Measurements from ENCODE around the gene OR10H5.

The OR10H5 gene, protein sequence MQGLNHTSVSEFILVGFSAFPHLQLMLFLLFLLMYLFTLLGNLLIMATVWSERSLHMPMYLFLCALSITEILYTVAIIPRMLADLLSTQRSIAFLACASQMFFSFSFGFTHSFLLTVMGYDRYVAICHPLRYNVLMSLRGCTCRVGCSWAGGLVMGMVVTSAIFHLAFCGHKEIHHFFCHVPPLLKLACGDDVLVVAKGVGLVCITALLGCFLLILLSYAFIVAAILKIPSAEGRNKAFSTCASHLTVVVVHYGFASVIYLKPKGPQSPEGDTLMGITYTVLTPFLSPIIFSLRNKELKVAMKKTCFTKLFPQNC

DNA sequence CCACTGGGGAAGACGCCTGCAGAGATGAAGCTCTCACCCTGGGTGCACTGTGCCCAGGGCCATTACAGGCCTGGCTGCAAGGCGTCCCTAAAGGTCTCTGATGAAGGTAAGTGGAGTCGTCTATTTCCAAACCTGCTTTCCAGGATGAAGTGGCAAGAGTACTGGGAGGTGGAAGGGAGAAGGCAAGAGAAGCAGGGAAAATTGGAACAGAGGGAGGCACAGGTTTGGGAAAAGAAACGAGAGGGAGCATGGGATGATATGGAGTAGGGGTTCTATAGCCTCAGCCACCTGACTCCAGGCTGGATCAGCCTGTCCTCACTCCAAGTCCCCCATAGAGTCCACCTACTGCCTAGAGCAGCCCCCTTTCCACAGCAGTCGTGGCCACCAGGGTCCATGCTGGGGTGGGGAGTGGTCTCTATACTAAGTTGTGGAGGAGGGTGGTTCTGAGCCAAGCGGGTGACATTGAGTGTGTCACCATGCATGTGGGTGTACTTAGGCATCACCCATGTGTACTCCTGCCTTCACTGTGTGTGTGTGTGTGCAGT is at the start of gene OR10H5:
Gene OR10H5, plus strand, starts transcription at position 51 of the 545 bp plus-strand sequence. CDS start 6,388 bp downstream, outside the sequence.
- no peak for TF ChIP-seq CTCF (IDR thresholded peaks at IDR 0.05; ENCODE audit: extremely low read depth, insufficient read depth, missing control alignments)
- in situ Hi-C loops (cut with MboI; ENCODE audit: low pct_unique_long_range_greater_than_20kb, low sequenced_read_pairs, unreplicated experiment) = no loop called here
- DNase-seq (ENCODE audit: low spot score) = no peak

DNA sequence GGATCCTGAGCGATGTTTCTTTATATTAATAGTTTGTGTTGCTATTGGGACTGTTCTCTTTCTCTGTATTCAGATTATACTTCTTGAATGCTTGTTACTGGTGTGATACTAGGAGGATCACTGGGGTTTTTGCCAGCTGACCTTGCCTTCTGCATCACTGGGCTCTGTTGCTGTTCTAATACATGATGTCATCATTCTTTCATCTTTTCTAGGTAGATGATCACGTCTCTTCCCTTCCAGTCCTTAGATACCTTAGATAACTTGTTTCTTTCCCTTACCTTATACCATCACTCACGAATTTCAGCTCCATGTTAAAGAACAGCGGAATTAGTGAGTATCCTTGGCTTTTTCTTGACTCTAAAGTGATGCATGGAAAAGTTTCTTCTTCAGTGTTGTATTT is 49.7 kb upstream of the OR10H5 start, which contains the start of gene OR10H3:
Gene OR10H3, plus strand, starts transcription at position 264 of the 400 bp plus-strand sequence. CDS start 3,408 bp downstream, outside the sequence.
- DNase-seq (ENCODE audit: low spot score) = no peak
- in situ Hi-C loops (cut with MboI; ENCODE audit: low pct_unique_long_range_greater_than_20kb, low sequenced_read_pairs, unreplicated experiment) = no loop called here
- no peak for TF ChIP-seq CTCF (IDR thresholded peaks at IDR 0.05; ENCODE audit: extremely low read depth, insufficient read depth, missing control alignments)

DNA sequence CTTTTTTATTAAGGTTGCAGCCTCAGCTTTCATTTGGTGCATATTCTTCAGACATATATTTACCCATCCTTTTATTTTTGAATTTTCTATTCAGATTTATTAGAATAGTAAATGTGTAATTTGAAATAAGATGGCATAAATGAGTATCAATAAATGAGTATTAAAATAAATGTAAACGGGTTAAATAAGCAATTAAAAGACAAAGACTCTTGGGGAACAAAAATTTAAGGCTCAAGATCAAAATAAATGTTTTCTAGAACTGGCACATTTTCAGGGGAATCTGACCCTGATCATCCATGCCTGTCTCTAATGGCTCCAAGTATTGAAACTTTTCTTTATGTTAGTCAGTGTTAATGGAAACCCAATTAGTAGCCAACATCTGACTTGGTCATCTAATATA is 46.7 kb upstream of the OR10H5 start:
- in situ Hi-C loops (cut with MboI; ENCODE audit: low pct_unique_long_range_greater_than_20kb, low sequenced_read_pairs, unreplicated experiment) = no loop called here
- TF ChIP-seq CTCF (IDR thresholded peaks at IDR 0.05; ENCODE audit: extremely low read depth, insufficient read depth, missing control alignments) = no peak
- no peak for DNase-seq (ENCODE audit: low spot score)

GRCh38 chr19:15748239-15748638 is 39.2 kb upstream of the OR10H5 start:
- DNase-seq (ENCODE audit: low spot score) = no peak
- in situ Hi-C loops (cut with MboI; ENCODE audit: low pct_unique_long_range_greater_than_20kb, low sequenced_read_pairs, unreplicated experiment) = no loop called here
- TF ChIP-seq CTCF (IDR thresholded peaks at IDR 0.05; ENCODE audit: extremely low read depth, insufficient read depth, missing control alignments) = no peak

- DNase-seq (ENCODE audit: low spot score) = no peak
- in situ Hi-C loops (cut with MboI; ENCODE audit: low pct_unique_long_range_greater_than_20kb, low sequenced_read_pairs, unreplicated experiment) = no loop called here
- TF ChIP-seq CTCF (IDR thresholded peaks at IDR 0.05; ENCODE audit: extremely low read depth, insufficient read depth, missing control alignments) = no peak
These were observed 29.1 kb upstream of the OR10H5 start for GRCh38 chr19:15758379-15758778.

DNA sequence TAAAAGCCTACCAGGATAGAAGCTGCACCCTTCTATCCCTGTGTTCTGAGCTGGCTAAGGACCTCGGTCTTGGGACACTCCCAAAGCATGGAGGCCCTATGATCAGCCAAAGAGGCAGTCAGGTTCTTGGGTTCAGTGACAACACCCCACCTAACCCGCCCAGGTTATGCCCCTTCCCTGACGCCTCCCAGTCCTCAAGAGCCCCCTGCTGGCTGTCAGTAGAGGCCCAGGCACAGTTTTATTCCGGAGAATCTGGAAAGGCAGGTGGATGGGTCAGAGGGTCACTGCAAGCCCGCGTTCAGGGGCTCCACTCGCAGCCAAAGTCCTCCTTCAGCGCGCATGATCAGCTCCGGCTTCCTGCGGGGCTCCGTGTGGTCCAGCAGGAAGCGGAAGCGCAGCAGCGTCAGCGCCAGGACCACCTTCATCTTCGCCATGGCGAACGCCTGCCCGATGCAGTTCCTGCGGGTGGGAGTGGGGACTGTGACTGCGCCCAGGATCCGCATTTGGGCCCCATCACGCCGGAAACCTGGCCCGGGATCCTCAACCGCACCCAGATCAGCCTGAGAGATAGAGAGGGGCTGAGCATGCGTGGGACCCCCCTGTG is 27.4 kb upstream of the OR10H5 start:
- TF ChIP-seq CTCF (IDR thresholded peaks at IDR 0.05; ENCODE audit: extremely low read depth, insufficient read depth, missing control alignments) = no peak
- in situ Hi-C loops (cut with MboI; ENCODE audit: low pct_unique_long_range_greater_than_20kb, low sequenced_read_pairs, unreplicated experiment) = no loop called here
- no peak for DNase-seq (ENCODE audit: low spot score)
